Activated CD8-positive, alpha-beta memory T cell treated with anti-CD3 and anti-CD28 coated beads, Interleukin-2, amount 50 U/mL, for 24 hours (primary cell): Measurements from ENCODE around the gene PDE7B.
A peak's percentile ranks its signal among the peaks of the same experiment; 100 is the strongest.

Experiments used
- DNase-seq: peaks from one replicate; pipeline ENCODE4 v3.0.0-alpha.2; 2020; ENCODE audit errors: extremely low read depth

The PDE7B gene

DNA sequence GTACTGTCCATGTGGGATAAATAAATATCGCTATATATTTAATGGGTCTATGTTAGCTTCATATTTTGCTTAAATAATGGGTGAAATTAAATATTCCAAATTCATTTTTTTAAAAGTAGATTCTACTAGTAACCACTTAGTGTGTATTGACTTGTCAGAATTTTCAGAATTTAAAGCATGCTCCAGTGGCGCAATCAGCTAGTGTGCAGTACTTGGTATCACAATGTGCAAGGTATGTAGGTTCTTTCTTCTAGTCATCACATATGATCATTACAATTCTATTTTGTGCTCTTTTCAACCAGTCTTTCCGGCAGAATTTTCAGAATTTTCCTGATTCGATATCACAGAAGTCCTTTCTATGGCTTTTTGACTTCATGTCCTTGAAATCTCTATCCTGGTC lies 32.6 kb downstream of the PDE7B start:
- DNase-seq: no peak

DNA sequence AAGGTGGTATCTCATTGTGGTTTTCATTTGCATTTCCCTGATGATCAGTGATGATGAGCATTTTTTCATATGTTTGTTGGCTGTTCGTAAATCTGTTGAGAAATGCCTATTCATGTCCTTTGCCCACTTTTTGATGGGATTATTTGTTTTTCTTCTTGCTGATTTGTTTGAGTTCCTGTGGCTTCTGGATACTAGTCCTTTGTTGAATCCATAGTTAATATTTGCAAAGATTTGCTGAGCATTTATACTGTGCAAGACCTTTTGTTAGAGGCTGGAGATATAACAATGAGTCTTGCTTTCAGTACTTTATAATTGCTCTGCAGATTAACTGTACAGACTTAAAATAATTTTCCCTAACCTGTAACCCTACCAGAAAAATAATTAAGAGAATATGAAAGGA lies 35.6 kb downstream of the PDE7B start:
- no peak for DNase-seq

DNA sequence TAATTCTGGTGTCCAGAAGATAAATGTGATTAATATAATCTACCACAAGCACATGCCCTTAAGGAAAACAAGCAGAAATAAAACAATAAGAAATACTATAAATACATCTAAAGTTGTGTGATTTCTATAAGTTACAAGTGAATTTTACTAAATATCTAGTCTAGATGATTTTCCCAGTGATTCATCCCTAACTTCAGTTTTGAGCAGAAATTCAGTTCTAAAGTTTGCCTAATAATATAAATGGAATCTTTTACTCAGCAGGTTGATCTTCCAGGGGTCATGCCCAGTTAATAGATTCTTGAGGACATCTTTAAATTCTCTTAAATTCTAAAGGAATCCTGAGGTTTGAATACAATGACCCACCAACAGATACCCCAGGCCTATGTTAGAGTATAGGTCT lies 37.3 kb downstream of the PDE7B start:
- DNase-seq: no peak

DNA sequence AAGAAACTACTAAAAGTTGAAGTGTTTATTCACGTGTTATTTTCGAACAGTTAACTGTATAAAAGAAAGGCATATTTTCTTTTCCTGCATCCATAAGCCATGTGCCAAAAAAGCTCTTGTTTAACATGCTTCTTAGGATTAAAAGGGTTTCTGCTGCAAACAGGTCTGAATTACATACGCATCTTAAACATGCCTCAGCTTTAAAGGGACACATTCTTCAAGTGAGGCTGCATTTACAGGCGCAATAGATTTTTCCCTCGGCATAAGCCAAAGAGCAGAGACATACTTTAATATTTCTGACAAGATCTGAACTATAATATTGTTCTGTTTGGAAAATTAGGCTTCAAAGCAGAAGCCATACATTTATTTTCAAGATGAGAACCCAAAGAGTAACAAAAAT lies 39.4 kb downstream of the PDE7B start:
- DNase-seq: no peak

DNA sequence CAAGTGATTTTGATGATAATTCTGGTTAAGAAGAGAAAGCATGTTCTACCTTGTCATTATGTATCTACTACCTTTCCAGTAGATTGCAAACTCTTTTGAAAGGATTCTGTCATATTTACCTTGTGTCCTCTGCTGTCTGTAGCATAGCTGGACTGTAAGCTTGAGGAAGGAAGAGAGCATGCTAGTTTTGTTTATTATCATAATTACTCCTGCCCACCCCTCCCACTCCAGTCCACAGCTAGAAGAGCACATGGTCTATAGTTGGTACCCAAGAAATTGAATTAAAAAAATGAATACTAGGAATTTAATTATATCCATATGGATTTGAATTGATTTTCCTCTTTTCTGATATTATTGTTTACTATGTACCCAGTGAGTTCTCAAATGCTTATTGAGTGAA lies 40.2 kb downstream of the PDE7B start:
- DNase-seq: no peak

DNA sequence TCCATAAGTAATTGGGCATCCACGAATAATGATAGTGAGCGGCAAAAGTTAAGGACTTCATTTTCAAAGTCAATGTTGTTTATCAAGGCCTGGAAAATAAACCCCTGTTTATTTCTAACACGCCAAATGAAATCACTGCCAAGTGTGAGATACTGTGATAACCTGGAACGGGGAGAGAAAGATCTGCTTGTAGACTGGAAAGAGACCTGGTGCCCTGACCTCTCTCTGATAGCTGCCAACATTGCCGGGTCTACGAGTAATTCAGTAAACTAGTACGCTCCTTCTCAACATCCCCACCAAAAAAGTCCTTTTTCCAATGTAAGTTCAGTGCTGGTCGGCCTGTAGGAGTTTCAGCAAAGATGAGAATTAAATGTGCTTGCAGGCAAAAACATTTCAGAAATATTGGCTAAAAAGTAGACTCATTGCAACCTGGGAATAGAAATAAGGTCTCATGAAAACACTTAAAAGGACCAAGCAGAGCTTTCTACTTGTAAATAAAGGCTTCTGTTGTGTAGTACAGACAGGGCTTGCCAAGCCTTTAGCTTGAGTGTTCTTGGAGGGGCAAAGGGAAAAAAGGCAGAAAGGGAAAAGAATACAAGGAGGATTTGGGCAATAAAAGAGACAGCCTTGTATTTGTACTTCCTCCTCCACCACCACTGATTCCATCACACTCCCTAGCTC lies 43.9 kb downstream of the PDE7B start:
- DNase-seq: no peak

DNA sequence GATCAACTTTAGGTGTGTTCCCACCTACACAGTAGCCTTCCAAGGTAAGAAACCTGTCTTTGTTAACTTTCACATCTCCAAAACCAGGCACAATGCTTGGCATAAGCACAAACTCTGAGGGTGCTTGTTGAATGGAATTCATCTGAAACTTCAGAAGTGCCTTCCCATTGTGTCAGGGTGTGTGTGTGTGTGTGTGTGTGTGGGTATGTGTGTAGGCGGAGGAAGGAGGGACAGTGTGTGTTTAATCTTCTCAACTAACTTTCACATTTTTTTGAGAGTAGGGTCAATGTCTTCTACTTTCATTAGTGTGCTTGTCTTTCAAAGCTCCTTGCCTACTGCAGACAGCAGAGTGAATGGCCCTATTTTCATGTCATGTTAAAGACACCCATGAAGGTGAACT lies 45.6 kb downstream of the PDE7B start:
- no peak for DNase-seq

DNA sequence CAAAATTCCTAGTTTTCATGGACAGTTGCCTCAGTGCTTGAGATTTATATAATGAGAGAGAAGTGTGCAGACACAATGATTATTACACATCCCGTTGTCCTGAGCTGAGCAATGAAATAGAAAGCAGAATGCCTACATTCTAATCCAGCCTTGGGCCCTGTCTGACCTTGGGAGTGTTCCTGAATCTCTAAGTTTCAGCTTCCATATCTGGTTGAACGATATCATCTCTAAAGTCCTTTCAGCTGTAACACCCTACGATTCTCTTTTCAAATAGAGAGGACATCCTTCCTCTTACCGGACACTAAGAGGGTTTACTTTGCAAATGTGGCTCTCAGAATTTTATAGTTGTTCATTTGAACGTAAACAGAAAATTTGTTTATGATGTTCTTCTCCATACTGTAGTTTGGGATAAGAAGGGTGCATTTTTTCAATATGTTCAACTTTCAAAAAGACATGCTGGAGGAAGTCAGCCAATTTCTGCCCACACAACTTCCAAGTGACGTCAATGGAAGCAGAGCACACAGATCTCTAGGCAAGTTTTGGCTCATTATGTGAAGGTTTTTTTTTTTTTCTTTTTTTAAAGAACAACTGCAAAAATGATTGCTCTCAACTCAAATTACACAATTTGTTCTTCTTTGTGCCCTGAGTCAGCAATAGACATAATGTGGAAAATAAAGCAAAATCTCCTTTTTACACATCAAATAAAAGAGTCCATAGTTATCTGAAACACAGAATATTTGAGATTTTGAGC lies 50.4 kb downstream of the PDE7B start:
- no peak for DNase-seq

DNA sequence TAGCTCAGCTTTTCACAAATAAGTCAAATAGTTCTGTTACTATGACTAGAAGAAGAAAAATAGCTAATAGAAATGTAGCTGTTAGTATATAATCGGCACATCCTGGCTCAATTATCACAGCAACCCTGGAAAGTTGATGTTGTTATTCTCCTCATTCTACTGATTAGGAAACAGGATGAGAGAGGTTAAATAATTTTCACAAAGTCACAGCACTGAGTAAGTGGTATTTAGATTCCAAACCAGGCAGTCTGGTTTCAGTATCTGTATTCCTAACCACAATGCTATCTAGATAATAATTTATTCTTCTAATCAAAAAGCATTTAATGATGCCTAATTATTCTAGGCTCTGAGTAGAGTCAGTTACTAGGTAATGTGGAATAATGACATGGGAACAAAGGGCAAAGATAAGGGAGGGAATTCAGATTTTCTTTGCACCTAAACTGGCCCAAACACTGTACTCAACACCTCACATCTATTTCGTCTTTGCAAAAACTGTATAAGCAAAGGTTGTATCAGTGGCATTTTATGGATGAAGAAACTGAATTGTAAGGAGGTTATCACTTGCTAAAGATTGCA lies 51.3 kb downstream of the PDE7B start:
- DNase-seq: no peak

DNA sequence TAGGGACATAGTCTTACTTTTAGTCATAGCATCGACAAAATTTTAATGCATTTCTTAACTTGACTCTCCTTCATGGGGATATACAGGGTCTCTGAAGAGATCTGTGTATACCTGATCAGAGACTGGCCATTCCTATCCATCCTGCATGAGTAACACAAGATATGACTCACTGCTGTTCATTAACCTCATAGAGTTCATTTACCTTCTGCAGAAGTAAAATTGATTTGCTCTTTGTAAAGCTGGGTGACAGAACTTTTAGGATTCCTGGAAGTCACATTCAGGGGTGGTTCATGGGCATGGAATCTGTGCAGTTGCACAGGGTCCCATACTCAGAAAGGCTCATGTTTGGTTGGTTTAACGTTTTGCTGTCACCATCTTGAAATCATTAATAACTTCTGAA lies 53.2 kb downstream of the PDE7B start:
- no peak for DNase-seq

DNA sequence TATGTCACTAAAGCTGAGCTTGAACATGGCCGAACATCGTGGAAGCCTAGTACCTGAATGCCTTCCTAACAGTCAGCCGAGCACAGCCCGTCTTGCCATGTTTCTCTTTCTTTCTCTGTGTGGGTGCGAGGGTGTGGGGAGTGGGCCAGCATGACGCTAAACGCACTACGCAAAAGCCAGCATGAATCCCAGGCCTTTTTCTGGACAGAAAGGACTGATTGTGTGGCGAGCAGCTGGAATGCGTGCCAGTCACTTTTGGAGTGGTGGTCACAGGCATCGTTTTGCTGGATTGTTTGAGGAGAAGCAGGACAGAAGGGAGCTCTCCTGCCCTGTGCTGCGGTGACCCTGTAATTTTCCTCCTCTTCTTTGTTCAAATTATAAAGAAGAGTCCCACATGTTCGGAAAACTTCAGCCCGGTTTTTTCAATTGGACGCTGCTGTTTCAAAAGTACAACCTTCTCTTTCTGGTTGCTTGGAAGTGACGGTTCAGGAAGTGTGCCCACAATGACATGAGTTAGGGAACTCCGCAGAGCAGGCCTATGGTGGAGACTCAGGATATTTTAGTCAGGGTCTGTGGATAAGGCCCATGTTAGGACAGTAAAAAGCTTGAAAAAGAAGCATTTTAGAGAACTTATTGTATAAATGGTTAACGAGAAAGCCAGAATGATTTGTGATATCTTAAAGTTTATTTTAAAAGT lies 54.3 kb downstream of the PDE7B start:
- no peak for DNase-seq

DNA sequence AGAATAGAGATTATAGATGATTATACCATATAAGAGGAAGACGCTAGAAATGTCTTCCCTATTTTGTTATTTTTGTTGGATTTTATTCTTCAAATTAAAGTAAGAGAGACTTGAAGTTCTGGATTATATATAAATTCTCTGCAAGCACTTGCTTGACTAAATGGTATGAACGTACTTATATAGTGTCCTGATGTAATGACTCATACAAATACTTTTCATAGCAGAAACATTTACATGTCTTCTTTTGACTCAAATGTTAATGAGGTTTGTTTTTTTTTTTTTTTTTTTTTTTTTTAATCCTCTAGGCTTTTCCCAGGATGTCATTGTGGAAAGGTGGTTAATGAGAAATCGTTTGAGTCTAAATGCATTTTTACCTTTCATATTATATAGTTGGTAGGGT lies 55.0 kb downstream of the PDE7B start:
- DNase-seq: no peak

DNA sequence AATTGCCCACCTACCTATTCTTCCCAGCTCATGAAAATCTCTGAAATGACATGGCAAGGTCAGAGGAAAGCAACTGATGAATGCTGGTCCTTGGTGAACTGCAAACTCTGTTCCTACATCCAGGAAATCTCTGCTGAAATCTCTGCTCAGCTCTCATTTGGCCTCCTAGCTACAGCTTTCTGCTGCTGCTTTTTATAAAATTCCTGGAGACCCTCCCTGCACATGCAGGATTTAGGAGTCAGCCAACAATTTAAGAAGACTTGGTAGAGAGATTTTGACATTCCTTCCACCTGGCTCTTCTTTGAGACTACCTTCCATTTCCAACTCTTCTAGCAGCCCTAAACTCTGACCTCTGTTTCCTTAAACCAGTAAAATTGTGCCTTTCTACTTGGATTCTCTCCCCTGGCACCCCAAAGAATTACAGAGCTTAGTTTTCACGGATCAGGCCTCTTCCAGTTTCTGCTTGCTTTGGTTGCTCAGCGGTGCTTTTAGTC lies 55.5 kb downstream of the PDE7B start:
- no peak for DNase-seq

DNA sequence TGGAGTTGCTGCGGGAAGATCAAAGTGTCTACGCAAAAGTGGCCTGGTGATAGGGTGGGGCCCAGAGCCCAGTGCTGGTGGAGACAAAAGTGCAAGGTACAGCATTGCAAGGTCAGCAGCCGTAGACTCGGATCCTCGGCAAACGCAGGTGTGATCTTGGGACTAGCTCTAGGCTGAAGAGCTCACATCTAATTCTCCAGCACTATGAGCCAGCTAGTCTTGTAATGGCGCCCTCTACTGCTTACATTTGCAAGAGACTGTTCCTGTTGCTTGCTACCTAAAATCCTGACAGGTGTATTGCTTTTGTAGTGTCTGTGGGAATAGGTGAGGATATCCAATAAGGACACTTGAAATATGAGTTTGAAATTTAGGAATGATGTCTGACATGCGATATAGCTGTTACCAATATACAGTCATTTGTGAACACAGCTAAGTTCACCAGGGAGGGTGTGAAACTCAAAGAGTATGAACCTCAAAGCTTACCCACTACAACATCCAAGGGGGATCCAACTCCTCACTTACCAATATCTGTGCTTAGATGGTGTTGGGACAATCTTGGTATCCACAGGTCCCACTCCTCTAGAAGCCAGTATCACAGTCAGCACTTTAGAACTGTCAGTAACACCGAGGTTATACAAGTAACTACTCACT lies 58.4 kb downstream of the PDE7B start:
- DNase-seq: peak; percentile 2

DNA sequence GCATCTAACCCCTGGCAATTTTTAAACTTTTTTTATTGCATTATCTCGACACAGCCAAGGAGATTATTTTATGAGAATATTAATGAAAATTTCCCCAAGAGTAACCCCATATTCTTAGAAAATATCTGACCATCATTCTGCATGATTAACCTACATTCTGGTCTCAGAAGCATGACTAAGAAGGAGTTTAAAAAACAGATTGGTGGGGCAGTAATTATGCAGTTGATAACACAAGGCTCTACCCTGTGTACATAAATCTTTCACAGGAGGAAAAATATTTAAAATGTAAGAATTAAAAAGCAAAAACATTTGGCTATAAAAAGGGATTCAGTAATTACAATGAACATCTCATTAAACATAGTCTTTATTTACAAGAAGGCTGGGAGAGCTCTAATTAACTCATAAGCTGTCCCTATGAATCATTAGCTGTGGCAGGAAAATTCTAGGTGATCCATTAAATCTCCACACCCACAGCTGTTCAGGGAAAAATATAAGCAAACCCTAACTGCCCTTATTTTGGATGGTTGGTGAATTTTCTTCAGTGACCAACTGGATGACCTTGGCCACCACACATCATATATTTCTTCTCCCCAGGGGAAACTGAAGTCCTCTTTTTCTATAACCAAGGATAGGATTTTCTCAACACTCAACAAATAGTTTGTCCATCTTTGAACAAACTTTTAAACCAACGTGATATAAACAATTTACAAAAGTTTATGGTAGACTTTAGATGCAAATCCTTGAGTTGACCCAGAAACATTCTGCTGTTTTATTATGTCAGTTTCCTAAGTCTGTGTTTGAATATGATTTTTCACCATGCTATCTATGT lies 59.5 kb downstream of the PDE7B start:
- no peak for DNase-seq

DNA sequence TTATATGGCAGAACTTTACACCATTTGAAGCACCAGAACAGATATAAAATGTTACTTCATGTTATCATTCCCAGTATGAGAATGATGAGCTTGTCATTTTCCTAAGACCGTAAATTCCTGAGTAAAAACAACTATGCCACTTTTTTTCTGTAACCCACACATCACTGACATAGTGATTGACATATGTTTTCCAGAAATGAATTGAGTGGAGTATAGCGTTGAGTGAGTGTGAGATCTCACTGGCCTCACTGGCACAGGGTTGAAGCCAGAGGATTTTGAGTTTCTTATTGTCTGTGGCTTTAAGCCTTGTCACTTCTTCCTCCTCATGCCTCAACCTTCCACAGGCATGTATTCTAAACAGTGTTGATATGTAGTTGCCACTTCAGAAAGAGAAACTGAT lies 62.3 kb downstream of the PDE7B start:
- no peak for DNase-seq

DNA sequence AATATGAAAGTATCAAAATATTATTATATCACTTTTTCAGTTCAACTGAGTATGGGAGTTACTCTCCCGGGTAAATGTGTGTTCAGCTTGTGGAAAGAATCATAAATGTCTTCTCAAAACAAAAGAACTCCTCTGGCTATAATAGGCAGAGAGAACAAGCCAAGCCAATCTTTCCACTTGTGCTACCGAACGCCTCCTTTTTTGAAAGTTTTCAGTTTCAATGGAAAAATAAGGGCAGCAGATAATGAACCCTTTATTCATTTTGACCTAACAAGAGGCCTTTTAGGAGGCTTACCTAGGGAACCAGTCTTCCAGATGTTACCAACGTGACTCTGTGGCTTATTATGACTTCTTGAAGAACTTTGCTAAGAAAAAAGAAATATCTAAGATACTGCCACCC lies 67.5 kb downstream of the PDE7B start:
- DNase-seq: no peak

DNA sequence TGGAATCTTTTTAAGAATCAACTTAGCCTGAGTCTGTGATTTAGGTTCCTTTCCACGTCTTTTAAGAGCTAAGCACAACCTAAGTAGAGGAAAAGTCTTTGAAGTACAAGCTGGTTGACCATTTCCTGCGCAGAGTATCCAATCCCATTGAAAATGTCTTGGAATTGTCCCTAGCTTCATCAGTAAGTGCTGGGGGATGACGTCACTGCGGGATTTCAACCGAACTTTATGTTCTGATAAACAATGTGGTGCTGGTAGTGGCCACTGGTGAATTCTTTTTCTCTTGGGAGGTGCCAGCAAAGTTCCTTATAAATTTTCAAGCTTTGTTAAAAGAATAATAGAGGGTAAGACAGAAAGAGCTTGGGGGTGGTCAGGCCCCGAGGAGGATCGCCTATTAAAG lies 69.2 kb downstream of the PDE7B start:
- DNase-seq: no peak

DNA sequence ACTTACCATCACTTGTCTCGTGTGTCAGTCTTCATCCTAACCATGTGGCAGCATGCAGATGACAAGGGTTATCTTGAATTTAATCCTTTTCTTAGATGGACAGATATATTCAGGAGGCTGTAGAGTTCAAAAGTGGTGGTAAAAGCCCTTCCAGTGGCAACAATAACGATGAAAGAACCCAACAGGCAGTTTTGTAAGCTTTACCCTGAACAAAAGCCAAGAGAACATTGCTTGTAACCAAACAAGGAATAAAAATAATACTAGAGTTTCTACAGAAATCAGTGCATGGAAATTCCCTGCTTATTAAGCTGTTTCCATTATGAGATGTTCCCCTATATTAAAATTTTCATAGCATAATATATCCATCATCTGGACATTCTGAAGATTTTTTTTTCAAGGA lies 69.7 kb downstream of the PDE7B start:
- DNase-seq: no peak

DNA sequence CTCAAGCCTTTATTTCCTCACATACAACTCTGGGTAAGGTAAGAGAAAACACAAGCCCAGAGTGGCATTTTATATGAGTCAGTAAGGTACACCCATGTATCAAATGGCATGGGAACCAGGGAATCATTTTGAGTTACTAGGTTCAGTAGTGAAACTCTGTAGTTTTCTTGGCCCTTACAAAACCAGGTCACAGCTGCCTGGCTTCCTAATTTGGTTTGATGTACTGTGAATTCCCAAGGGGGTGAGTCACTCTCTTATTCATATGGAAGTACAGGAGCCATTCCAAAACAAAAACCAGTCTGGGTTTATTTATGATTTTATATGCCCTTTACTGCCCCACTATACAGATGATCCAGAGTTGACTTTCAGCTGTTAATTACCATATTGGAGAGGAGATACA lies 70.7 kb downstream of the PDE7B start:
- DNase-seq: no peak

DNA sequence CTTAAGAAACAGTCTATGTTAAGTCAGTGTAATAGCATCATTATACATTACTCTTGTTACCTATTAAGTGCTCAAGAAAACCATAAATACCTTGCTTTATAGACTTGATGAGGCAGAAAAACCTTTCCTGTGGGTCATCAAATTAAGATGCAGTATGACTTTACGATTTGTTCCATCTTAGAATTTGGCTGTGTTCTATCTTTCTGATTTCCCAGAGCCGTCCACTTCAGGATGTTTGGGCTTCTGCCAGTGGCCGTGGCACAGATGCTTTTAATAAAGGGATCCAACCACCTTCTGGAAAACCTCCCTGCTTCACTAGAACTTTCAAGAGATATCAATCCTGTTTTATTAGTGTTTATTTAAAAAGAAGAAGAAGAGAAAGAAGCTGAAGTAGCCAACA lies 71.2 kb downstream of the PDE7B start:
- no peak for DNase-seq
